H9 (cell line): ENCODE results near the gene FAM204A. TPM values are rescaled to one million over a fixed set of nuclear protein-coding genes. Genes with fewer than 3 reads are reported as not detected.
A peak's percentile ranks its signal among the peaks of the same experiment; 100 is the strongest.

Source experiments
- DNase-seq: peaks from one replicate; pipeline ENCODE4 v3.0.0-alpha.2; 2017
- H2AFZ ChIP-seq: one replicate; pipeline ENCODE4 v1.6.1; 2013; ENCODE audit warnings: mild to moderate bottlenecking, low read length, control low read depth, moderate library complexity
- H2AK5ac ChIP-seq: 2 replicates; pipeline ENCODE4 v1.6.1; 2013; ENCODE audit warnings: low read length, control low read depth, mixed read lengths; ENCODE audit not compliant: insufficient read length
- H2BK120ac ChIP-seq: one replicate; pipeline ENCODE4 v1.6.1; 2013; ENCODE audit warnings: low read depth, mild to moderate bottlenecking, low read length, control low read depth, inconsistent platforms; ENCODE audit not compliant: poor library complexity, severe bottlenecking
- H2BK12ac ChIP-seq: 2 replicates; pipeline ENCODE4 v1.6.1; 2013; ENCODE audit warnings: low read length, control low read depth, mixed read lengths, low read depth; ENCODE audit not compliant: insufficient read length
- H2BK15ac ChIP-seq: 2 replicates; pipeline ENCODE4 v1.6.1; 2013; ENCODE audit warnings: low read depth, low read length, control low read depth
- H2BK20ac ChIP-seq: one replicate; pipeline ENCODE4 v1.6.1; 2013; ENCODE audit warnings: low read depth, mild to moderate bottlenecking, low read length, control low read depth, inconsistent platforms; ENCODE audit not compliant: poor library complexity, severe bottlenecking
- H2BK5ac ChIP-seq: 2 replicates; pipeline ENCODE4 v1.6.1; 2013; ENCODE audit warnings: low read length, control low read depth, mixed read lengths; ENCODE audit not compliant: insufficient read length
- H3K14ac ChIP-seq: 2 replicates; pipeline ENCODE4 v1.6.1; 2013; ENCODE audit warnings: low read length, control low read depth; ENCODE audit not compliant: insufficient read depth
- H3K18ac ChIP-seq: 2 replicates; pipeline ENCODE4 v1.6.1; 2013; ENCODE audit warnings: low read depth, mild to moderate bottlenecking, mixed read lengths, low read length, control low read depth; ENCODE audit not compliant: insufficient read length
- H3K23ac ChIP-seq: 2 replicates; pipeline ENCODE4 v1.6.1; 2013; ENCODE audit warnings: low read length, control low read depth, mixed read lengths, low read depth; ENCODE audit not compliant: insufficient read length
- H3K23me2 ChIP-seq: 2 replicates; pipeline ENCODE4 v1.6.1; 2013; ENCODE audit warnings: low read depth, mild to moderate bottlenecking, mixed read lengths, low read length, control low read depth; ENCODE audit not compliant: insufficient read length, poor library complexity, severe bottlenecking
- H3K27ac ChIP-seq: 2 replicates; pipeline ENCODE4 v1.5.1; 2013; ENCODE audit warnings: low read length, control low read depth, mixed read lengths, low read depth; ENCODE audit not compliant: insufficient read length
- H3K27me3 ChIP-seq: 2 replicates; pipeline ENCODE4 v1.6.1; 2013; ENCODE audit warnings: low read length, control low read depth, inconsistent platforms; ENCODE audit not compliant: insufficient read depth
- H3K4ac ChIP-seq: 2 replicates; pipeline ENCODE4 v1.6.1; 2013; ENCODE audit warnings: low read depth, mild to moderate bottlenecking, control low read depth, inconsistent platforms, low read length, moderate library complexity
- H3K4me1 ChIP-seq: 2 replicates; pipeline ENCODE4 v1.6.1; 2013; ENCODE audit warnings: low read length, control low read depth, inconsistent platforms; ENCODE audit not compliant: insufficient read depth
- H3K4me2 ChIP-seq: 2 replicates; pipeline ENCODE4 v1.6.1; 2013; ENCODE audit warnings: low read length, control low read depth, mixed read lengths; ENCODE audit not compliant: insufficient read length, insufficient read depth
- H3K56ac ChIP-seq: 2 replicates; pipeline ENCODE4 v1.6.1; 2013; ENCODE audit warnings: low read depth, mild to moderate bottlenecking, mixed read lengths, low read length, control low read depth; ENCODE audit not compliant: insufficient read length
- H3K79me1 ChIP-seq: 2 replicates; pipeline ENCODE4 v1.6.1; 2013; ENCODE audit warnings: low read depth, mild to moderate bottlenecking, moderate library complexity, low read length, control low read depth, inconsistent platforms; ENCODE audit not compliant: insufficient read depth, poor library complexity, severe bottlenecking
- H3K79me2 ChIP-seq: 2 replicates; pipeline ENCODE4 v1.6.1; 2013; ENCODE audit warnings: low read length, control low read depth, inconsistent platforms; ENCODE audit not compliant: insufficient read depth
- H3K9ac ChIP-seq: 2 replicates; pipeline ENCODE4 v1.6.1; 2013; ENCODE audit warnings: low read length, control low read depth, mixed read lengths; ENCODE audit not compliant: insufficient read length; ENCODE audit errors: extremely low read depth
- H3K9me3 ChIP-seq: one replicate; pipeline ENCODE4 v1.6.1; 2013; ENCODE audit warnings: low read depth, low read length, inconsistent platforms; ENCODE audit not compliant: control insufficient read depth
- H3T11ph ChIP-seq: one replicate; pipeline ENCODE4 v1.6.1; 2013; ENCODE audit warnings: mild to moderate bottlenecking, low read length, control low read depth, inconsistent platforms
- H4K20me1 ChIP-seq: one replicate; pipeline ENCODE4 v1.6.1; 2013; ENCODE audit not compliant: control insufficient read depth, insufficient read length, insufficient read depth
- H4K5ac ChIP-seq: 2 replicates; pipeline ENCODE4 v1.6.1; 2013; ENCODE audit warnings: low read depth, mild to moderate bottlenecking, mixed read lengths, low read length, control low read depth; ENCODE audit not compliant: insufficient read length
- H4K8ac ChIP-seq: replicated peaks from 2 replicates; pipeline ENCODE4 v1.6.1; 2013; ENCODE audit warnings: low read length, control low read depth, mixed read lengths, low read depth; ENCODE audit not compliant: insufficient read length
- H4K91ac ChIP-seq: 2 replicates; pipeline ENCODE4 v1.6.1; 2013; ENCODE audit warnings: low read depth, mild to moderate bottlenecking, moderate library complexity, mixed read lengths, low read length, control low read depth; ENCODE audit not compliant: insufficient read length
- H3K27ac Mint-ChIP-seq, 3 experiments: 2 replicates in 2 of 3; 3 replicates in 1 of 3; pipeline ENCODE4 v1.8.0; 2020 to 2021; ENCODE audit warnings: mixed read lengths in 3 of 3, mild to moderate bottlenecking in 1 of 3, moderate library complexity in 1 of 3
- H3K27me3 Mint-ChIP-seq: 2 replicates; pipeline ENCODE4 v1.8.0; 2021; ENCODE audit warnings: low read depth, mild to moderate bottlenecking, moderate library complexity, mixed read lengths
- H3K36me3 Mint-ChIP-seq, 3 experiments: 2 replicates in 2 of 3; 3 replicates in 1 of 3; pipeline ENCODE4 v1.8.0; 2020 to 2021; ENCODE audit warnings: low read depth in 3 of 3, mixed read lengths in 3 of 3; ENCODE audit not compliant: insufficient read depth in 1 of 3
- H3K4me1 Mint-ChIP-seq, 2 experiments: 2 replicates each; pipeline ENCODE4 v1.8.0; 2020; ENCODE audit warnings: mixed read lengths in 2 of 2
- H3K4me3 Mint-ChIP-seq, 2 experiments: 2 replicates in 1 of 2; 3 replicates in 1 of 2; pipeline ENCODE4 v1.8.0; 2020 to 2021; ENCODE audit warnings: mild to moderate bottlenecking in 2 of 2, mixed read lengths in 2 of 2, moderate library complexity in 1 of 2
- H3K9me3 Mint-ChIP-seq, 2 experiments: 2 replicates in 1 of 2; 3 replicates in 1 of 2; pipeline ENCODE4 v1.8.0; 2020; ENCODE audit warnings: mild to moderate bottlenecking in 2 of 2, mixed read lengths in 2 of 2, moderate library complexity in 1 of 2
- CTCF ChIP-seq: fragments of 200-600 bp; sonication (generic); conservative IDR thresholded peaks from 3 replicates; pipeline ENCODE4 v1.8.0; 2021; ENCODE audit warnings: antibody characterized with exemption, mild to moderate bottlenecking
- WGBS: extraction: QIAGEN DNeasy Blood & Tissue Kit; methylation state at CpG from one replicate; pipeline ENCODE4 v1.1.7; 2013; ENCODE audit warnings: missing lambda C conversion rate, low lambda C conversion rate, mixed read lengths; ENCODE audit not compliant: insufficient read length; ENCODE audit errors: extremely low coverage; 5-methylcytosine and 5-hydroxymethylcytosine counted together
- total RNA-seq: library from RNA; stranded (reverse); gene quantifications from 2 replicates; pipeline ENCODE4 v1.2.1, GENCODE V29; 2021

FAM204A gene
- total RNA-seq, 1 experiment from 2014 or later = 42.5 TPM

DNA sequence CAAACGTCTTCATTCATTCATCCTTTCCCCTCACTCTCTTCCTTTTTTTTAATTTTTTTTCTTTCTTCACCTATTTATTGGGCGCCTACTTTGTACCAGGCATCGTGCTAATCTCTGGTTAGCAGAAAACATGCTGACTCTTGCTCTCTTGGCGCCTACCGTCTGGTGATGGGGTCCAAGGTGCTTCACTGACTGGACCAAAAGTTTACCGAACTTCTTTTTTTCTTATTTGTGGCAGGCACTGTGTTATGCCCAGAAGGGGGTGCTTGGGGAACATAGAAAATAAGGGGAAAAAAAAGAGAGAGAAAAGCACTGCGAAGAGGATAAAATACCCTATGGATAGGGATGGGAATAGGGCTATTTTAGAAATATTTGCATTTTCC is 505 bp upstream of the FAM204A start:
- no peak overlapping the region for H2BK120ac ChIP-seq
- no peaks in the 10 kb centered on the region; the same call in 1 of the 2 replicates for H3K79me2 ChIP-seq
- H3K9me3 Mint-ChIP-seq = no peaks in the 10 kb centered on the region; a peak in 1 of 5 replicates
- H4K20me1 ChIP-seq = no peaks in the 10 kb centered on the region
- no peak overlapping the region for H2AK5ac ChIP-seq
- H4K8ac ChIP-seq = no peak overlapping the region
- no peak overlapping the region for H3K56ac ChIP-seq
- H3K27ac ChIP-seq = no peak overlapping the region
- no peak overlapping the region for H3K9ac ChIP-seq
- H3K4ac ChIP-seq = no peak overlapping the region
- H4K91ac ChIP-seq = no peak overlapping the region
- H3K9me3 ChIP-seq = no peaks in the 10 kb centered on the region
- no peak overlapping the region for H2BK12ac ChIP-seq
- H3K14ac ChIP-seq = no peak overlapping the region
- H3K27me3 ChIP-seq = no peaks in the 10 kb centered on the region
- H2BK15ac ChIP-seq = no peak overlapping the region
- no peaks in the 10 kb centered on the region for H3K79me1 ChIP-seq
- H3T11ph ChIP-seq = no peak overlapping the region
- no peak overlapping the region for H2BK5ac ChIP-seq
- no peak for DNase-seq
- H2BK20ac ChIP-seq = no peak overlapping the region
- H3K4me3 Mint-ChIP-seq = peak overlapping the region; percentile 92 to 94
- H3K4me2 ChIP-seq = peak overlapping the region; percentile 92
- peaks cover 6% of the 10 kb centered on the region for H3K23me2 ChIP-seq
- peaks cover 8 to 13% of the 10 kb centered on the region in 2 experiments; a peak in 3 of 4 replicates for H3K4me1 Mint-ChIP-seq
- H3K4me1 ChIP-seq = 0 out of 2 replicates have a peak, but pooled peaks cover 3% of the 10 kb centered on the region
- H3K18ac ChIP-seq = no peak overlapping the region
- no CpG with 5 or more reads among the region's 7 CpGs for WGBS
- no peak overlapping the region for H4K5ac ChIP-seq
- TF ChIP-seq CTCF = no peak; the same call in 1 of the 3 replicates
- peak overlapping the region; percentile 100 for H2AFZ ChIP-seq
- H3K36me3 Mint-ChIP-seq = no peaks in the 10 kb centered on the region; a peak in 1 of 7 replicates
- no peak overlapping the region for H3K23ac ChIP-seq
- H3K27me3 Mint-ChIP-seq = peaks cover 4% of the 10 kb centered on the region; the same call in 1 of the 2 replicates
- H3K27ac Mint-ChIP-seq = peak overlapping the region in 2 of 3 experiments; percentile 55 to 96; a peak in 2 of 7 replicates
